Mucosa of descending colon (tissue), 3 donors: Measurements from ENCODE around the gene SOCS3. TPM values are rescaled to one million over a fixed set of nuclear protein-coding genes. Genes with fewer than 3 reads are reported as not detected.

Source experiments
- ATAC-seq: fragments of 200-7000 bp; cut with Tn5 transposase; one replicate; pipeline ENCODE4 v1.9.1; 2020; ENCODE audit warnings: mild to moderate bottlenecking, moderate library complexity
- DNase-seq, 3 donors: peaks; one replicate each; pipeline ENCODE4 v3.0.0-alpha.2; 2020
- H3K36me3 ChIP-seq: fragments of 200-600 bp; one replicate; pipeline ENCODE4 v1.8.0; 2021; ENCODE audit warnings: low read depth, mild to moderate bottlenecking
- H3K4me1 ChIP-seq: fragments of 200-600 bp; one replicate; pipeline ENCODE4 v1.8.0; 2021; ENCODE audit warnings: low read depth, mild to moderate bottlenecking
- H3K4me3 ChIP-seq: fragments of 200-600 bp; one replicate; pipeline ENCODE4 v1.8.0; 2021; ENCODE audit warnings: mild to moderate bottlenecking
- H3K9me3 ChIP-seq: fragments of 200-600 bp; one replicate; pipeline ENCODE4 v1.8.0; 2021; ENCODE audit warnings: mild to moderate bottlenecking
- intact Hi-C, 2 donors: fragments of 100-400 bp; cut with DNase I in 1 of 2; cut with micrococcal nuclease in 1 of 2; formaldehyde crosslinking; loops; one replicate each; pipeline versions ENCODE4 v1.11.0 to v1.11.1; 2022; cut with DNase I, micrococcal nuclease
- total RNA-seq, 3 donors: library from RNA; stranded (reverse); fragmentation: NEBNext Ultra II Directional in 2 of 3; extraction: Animal tissue kit (Norgen Biotek cat#: 25700) in 2 of 3; gene quantifications; one replicate each; pipeline versions ENCODE4 v1.2.1 to v1.2.4, GENCODE V29; 2021 to 2023
- TF ChIP-seq, protein P1 (sequence below): fragments of 200-600 bp; IDR thresholded peaks from one replicate; pipeline ENCODE4 v1.8.0; 2022; ENCODE audit warnings: antibody characterized with exemption, mild to moderate bottlenecking
- donor health status: DM: no; HTN: no; CAD: no; lungs with moderate emphysema.
- donor health status: DM: no; HTN: no; CAD: no.
- donor health status: DM: no; HTN: yes; CAD: no.

SOCS3 gene
- total RNA-seq, 3 donors from 2014 or later, result 21.9 to 41.3 (median 23.2) TPM

DNA sequence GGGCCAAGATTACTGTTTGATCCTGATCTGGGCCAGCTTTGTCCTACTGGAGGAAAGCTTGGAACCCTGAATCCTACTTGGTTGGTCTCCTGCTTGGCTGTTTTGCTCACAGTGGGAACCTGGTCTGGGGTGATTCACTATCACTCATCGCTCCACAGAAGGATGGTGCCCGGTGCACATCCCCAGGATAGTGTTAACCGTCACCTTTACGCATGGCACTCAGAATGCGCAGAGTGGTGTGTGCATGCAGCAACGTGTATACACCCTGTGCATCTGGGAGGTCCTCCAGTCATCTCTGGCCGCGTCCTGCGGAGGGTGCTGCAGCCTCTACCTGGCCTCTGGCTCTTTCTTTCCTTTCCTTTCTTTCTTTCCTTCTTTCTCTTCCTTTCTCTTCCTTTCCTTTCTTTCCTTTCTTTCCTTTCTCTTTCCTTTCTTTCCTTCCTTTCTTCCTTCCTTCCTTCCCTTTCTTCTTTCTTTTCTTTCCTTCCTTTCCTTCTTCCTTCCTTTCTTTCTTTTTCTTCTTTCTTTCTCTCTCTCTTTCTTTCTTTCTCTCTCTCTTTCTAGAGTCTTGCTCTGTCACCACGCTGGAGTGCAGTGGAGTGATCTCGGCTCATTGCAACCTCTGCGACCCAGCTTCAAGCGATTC is 13.1 kb downstream of the SOCS3 start:
- ATAC-seq, result no peak
- no peak overlapping the region for H3K4me3 ChIP-seq
- H3K36me3 ChIP-seq, result no peaks in the 10 kb centered on the region
- TF ChIP-seq, protein P1, sequence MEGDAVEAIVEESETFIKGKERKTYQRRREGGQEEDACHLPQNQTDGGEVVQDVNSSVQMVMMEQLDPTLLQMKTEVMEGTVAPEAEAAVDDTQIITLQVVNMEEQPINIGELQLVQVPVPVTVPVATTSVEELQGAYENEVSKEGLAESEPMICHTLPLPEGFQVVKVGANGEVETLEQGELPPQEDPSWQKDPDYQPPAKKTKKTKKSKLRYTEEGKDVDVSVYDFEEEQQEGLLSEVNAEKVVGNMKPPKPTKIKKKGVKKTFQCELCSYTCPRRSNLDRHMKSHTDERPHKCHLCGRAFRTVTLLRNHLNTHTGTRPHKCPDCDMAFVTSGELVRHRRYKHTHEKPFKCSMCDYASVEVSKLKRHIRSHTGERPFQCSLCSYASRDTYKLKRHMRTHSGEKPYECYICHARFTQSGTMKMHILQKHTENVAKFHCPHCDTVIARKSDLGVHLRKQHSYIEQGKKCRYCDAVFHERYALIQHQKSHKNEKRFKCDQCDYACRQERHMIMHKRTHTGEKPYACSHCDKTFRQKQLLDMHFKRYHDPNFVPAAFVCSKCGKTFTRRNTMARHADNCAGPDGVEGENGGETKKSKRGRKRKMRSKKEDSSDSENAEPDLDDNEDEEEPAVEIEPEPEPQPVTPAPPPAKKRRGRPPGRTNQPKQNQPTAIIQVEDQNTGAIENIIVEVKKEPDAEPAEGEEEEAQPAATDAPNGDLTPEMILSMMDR, result no peak
- DNase-seq, result no peak
- H3K4me1 ChIP-seq, result peaks cover 20% of the 10 kb centered on the region
- H3K9me3 ChIP-seq, result no peaks in the 10 kb centered on the region
- intact Hi-C loops, result no loop called here

DNA sequence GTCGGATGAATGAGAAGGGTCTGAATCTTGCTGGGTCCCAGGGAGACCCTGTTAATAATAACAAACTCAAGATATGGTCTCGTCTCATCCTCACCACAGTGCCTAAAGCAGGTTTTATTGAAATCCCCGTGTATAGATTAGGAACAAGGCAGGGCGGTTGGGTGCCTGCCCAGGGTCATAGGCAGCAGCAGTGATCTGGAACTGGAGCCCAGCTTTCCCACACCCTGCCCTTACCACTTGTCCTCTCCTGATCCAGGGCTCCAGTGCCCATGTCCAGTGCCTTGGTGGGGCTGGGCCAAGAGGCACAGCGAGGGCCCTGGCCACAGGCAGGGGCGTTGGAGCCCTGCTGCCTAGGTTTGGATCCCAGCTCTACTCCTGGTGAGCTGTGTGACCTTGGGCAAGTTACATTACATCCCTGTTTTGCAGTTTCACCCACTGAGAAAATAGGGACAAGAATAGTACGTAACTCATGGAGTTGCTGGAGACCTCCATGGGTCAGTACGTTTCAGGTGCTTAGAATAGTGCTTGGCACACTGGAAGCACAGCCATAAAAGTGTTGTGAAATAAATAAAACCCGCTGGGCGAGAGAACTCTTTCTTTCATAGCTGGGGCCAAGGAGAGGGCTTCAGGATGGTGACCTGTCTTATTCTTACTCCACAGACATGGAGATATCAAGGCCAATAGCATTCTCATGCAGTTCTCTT is 13.9 kb downstream of the SOCS3 start:
- TF ChIP-seq, protein P1, result no peak
- Histone ChIP-seq H3K4me1 (peaks cover 23% of the 10 kb centered on the region), H3K36me3 (no peaks in the 10 kb centered on the region), H3K9me3 (no peaks in the 10 kb centered on the region), H3K4me3 (no peak overlapping the region)
- DNase-seq (no peak), ATAC-seq (no peak)
- intact Hi-C loops, result no loop called here

DNA sequence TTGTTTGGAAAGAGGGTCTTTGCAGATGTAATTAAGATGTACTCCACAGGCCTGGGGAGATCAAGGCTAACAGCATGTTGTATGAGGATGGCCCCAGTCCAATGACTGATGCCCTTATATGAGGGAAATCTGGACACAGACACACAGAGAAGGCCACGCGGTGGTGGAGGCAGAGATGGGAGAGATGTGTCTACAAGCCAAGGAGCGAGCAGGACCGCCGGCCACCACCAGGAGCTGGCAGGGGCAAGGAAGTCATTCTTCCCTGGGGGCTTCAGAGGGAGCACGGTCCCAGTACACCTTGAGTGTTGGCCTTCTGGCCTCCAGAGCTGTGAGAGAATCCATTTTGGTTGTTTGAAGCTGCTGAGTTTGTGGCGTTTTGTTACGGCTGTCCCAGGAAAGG is 14.7 kb downstream of the SOCS3 start:
- TF ChIP-seq, protein P1, result no peak
- Histone ChIP-seq H3K4me1 (peaks cover 23% of the 10 kb centered on the region), H3K4me3 (no peak overlapping the region), H3K36me3 (no peaks in the 10 kb centered on the region), H3K9me3 (no peaks in the 10 kb centered on the region)
- ATAC-seq (no peak), DNase-seq (no peak)
- intact Hi-C loops, result no loop called here

DNA sequence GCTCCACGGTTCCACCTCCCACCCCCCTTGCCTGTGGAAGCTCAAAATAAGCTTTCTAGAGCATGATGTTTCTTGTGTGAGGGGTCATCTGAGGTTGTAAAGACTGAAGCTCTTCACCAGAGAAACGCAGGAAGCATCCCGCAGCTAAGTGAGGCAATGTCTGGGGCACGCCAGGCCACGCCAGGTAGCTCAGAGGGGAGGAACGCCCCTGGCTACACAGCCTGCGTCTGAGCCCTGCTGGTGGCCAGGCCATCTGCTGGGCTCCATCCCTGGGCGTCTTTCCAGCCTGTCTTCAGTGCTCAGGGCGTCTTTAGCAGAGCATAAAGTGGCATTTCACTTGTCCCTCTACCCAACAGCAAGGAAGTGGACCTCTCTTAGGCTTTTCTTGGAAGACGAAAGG is 15.2 kb downstream of the SOCS3 start:
- intact Hi-C loops, result no loop called here
- TF ChIP-seq, protein P1, result no peak
- Histone ChIP-seq H3K4me3 (no peak overlapping the region), H3K36me3 (no peaks in the 10 kb centered on the region), H3K4me1 (peaks cover 23% of the 10 kb centered on the region), H3K9me3 (no peaks in the 10 kb centered on the region)
- DNase-seq (no peak), ATAC-seq (no peak)

DNA sequence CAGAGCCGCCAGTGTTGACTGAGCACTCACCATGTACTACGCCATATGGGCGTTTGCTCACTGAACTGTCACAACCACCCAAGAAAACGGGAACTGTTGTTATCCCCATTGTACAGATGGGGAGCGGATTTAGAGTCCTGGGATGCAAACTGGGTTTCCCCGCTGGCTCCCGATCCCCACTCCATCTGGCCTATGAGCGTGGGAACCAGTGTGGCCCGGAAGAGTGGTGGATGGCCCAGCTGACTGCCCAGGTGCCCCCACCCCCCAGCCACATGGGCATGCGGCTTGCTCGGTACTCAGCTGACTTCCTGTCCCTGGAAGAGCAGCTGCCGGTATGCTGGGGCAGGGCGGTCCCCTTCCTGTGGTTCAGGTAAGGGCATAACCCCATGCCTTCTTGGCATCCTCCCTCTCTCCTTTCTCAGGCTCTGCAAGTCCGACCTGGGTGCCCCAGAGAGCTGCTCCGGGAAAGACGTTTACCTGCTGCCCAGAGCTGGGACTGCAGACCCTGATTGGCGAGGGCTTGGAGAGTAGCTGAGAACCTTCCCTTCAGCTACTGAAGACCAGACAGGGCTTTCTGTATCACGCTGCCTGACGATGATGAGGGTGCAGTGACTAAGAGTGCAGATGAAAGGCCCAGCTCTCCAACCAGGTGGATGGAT is 16.2 kb downstream of the SOCS3 start:
- Histone ChIP-seq H3K36me3 (no peaks in the 10 kb centered on the region), H3K9me3 (no peaks in the 10 kb centered on the region), H3K4me1 (peaks cover 23% of the 10 kb centered on the region), H3K4me3 (no peak overlapping the region)
- TF ChIP-seq, protein P1, result no peak
- ATAC-seq, result peak; percentile 41
- intact Hi-C loops, result no loop called here
- DNase-seq, result peak; percentile 59 to 93 (median 70)
